ENCODE data around the gene DHRS1. TPM values are rescaled to one million over a fixed set of nuclear protein-coding genes. Genes with fewer than 3 reads are reported as not detected.

DHRS1 gene
- total RNA-seq, 1 donor from 2014 or later = 32.5 TPM

DNA sequence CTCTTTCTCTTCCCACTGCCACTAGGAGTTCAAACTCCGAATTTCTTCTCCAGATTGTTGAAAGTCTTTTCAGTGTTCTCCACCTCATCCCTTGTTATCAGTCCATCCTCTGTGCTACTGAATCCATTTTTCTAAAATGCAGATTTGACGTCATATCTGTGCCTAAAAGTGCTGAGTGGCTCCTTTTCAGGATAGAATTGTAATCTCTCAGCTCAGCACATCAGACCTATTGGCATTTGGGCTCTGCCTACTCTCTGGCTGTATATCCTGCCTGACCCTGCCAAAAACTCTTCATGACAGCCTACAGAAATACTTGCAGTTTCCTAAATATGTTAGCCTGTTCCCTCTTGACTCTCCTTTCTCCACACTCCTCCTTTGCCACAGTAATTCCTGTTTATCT is 27.1 kb downstream of the DHRS1 start:
- ATAC-seq (ENCODE audit: low read depth) = no peak
- Mint-ChIP-seq H3K9me3 (no peaks in the 10 kb centered on the region), H3K27ac (peak overlapping the region; percentile 96)

DNA sequence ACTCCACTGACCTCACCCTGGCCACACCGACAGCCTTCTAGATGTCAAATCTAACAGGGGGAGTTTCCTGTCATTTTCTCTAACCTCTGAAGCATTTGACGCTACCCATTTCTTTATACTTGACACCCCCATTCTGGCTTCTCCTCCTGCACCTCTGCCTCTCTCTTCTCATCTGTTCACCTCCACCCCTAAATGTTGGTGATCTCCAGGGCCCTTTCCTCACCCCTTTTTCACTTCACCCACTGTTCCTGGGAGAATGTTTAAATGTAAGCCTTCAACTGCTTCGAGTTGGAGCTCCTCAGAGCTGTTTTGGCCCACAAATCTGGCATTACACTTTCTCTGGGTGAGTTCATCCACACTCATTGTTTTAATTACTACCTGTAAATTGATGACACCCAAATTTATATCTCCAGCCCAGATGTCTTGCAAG is 27.7 kb downstream of the DHRS1 start:
- no peaks in the 10 kb centered on the region for H3K27me3 Mint-ChIP-seq
- H3K4me3 Mint-ChIP-seq = peak overlapping the region; percentile 90
- TF ChIP-seq, protein P1, sequence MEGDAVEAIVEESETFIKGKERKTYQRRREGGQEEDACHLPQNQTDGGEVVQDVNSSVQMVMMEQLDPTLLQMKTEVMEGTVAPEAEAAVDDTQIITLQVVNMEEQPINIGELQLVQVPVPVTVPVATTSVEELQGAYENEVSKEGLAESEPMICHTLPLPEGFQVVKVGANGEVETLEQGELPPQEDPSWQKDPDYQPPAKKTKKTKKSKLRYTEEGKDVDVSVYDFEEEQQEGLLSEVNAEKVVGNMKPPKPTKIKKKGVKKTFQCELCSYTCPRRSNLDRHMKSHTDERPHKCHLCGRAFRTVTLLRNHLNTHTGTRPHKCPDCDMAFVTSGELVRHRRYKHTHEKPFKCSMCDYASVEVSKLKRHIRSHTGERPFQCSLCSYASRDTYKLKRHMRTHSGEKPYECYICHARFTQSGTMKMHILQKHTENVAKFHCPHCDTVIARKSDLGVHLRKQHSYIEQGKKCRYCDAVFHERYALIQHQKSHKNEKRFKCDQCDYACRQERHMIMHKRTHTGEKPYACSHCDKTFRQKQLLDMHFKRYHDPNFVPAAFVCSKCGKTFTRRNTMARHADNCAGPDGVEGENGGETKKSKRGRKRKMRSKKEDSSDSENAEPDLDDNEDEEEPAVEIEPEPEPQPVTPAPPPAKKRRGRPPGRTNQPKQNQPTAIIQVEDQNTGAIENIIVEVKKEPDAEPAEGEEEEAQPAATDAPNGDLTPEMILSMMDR (IDR thresholded peaks at IDR 0.05) = no peak
- CTCF ChIA-PET = interaction anchor here (0.6 to 2.5 kb wide), 12 partner anchors 8 to 1143 kb away, joined by 3 to 30 read pairs (median 4); partner anchors contain the start of genes TINF2 and TM9SF1
- peak overlapping the region; percentile 96 for H3K27ac Mint-ChIP-seq
- peaks cover 62% of the 10 kb centered on the region for H3K4me1 Mint-ChIP-seq
- ATAC-seq (ENCODE audit: low read depth) (no peak), DNase-seq (no peak)
- no peaks in the 10 kb centered on the region for H3K9me3 Mint-ChIP-seq
- peaks cover 29% of the 10 kb centered on the region for H3K36me3 Mint-ChIP-seq (ENCODE audit: low read depth)
- POLR2A ChIA-PET = interaction anchor here (0.7 to 9.8 kb wide), 25 partner anchors 9 to 260 kb away, joined by 3 to 175 read pairs (median 7); partner anchors contain the start of genes CBLN3, CHMP4A, DHRS1 and GMPR2
- intact Hi-C loops (cut with micrococcal nuclease) = loop anchor here (1.0 to 5.0 kb wide), 10 partner anchors 7 to 158 kb away; partner anchors contain the start of genes DCAF11, GMPR2, MDP1 and NEDD8

More for the DNA sequence above, 27.1 kb downstream of the DHRS1 start:
- Mint-ChIP-seq H3K4me1 (peaks cover 68% of the 10 kb centered on the region), H3K36me3 (ENCODE audit: low read depth) (peaks cover 23% of the 10 kb centered on the region), H3K4me3 (peak overlapping the region; percentile 90), H3K27me3 (no peaks in the 10 kb centered on the region)
- CTCF ChIA-PET = interaction anchor here (0.6 to 2.5 kb wide), 5 partner anchors 25 to 1143 kb away, joined by 3 to 30 read pairs (median 5); partner anchors contain the start of gene TINF2
- intact Hi-C loops (cut with micrococcal nuclease) = loop anchor here (5.0 kb wide), 2 partner anchors 40 to 95 kb away; partner anchors contain the start of genes GMPR2, NEDD8 and NFATC4
- no peak for DNase-seq
- TF ChIP-seq, protein P1 (IDR thresholded peaks at IDR 0.05) = no peak
- POLR2A ChIA-PET = interaction anchor here (0.7 to 9.8 kb wide), 11 partner anchors 8 to 261 kb away, joined by 3 to 175 read pairs (median 18); partner anchors contain the start of genes CBLN3, CHMP4A, DHRS1 and IRF9

DNA sequence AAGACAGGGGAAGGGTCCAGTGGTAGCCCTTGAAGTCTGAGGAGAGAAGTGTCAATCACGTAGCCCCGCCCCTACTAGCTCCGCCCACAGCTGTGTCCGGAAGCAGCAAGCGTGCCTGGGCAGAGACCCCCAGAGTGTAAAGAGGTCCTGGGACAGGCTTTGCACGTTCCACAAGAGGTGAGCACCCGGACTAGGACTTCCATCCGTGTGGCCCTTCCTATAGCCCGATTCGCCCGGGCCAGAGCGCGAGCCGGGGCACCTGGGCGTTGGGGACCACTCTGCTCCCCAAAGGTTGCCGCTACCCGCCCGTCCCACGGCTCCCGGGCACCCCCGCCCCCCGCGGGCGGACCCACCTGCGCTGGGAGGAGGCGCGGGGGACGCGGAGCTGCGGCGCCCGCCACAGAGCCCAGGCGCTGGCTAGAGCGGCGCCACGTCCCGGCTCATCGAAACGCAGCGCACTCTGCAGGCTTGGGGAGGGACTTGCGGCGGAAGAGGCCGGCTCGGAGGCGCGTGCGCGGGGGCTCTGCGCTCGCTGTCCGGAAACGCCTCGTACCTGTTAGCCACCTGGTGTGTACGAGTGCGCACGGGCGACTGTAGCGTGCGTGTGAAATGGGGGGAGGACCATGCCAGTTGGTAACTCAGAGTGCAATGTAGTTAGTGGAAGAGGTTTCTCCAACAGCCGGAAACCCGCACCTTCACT is 28.3 kb downstream of the DHRS1 start, which contains the start of gene RABGGTA:
TSS of gene RABGGTA (minus strand) at position 464 of the 700 bp plus-strand sequence. CDS start 482 bp downstream, outside the sequence.
- ATAC-seq (ENCODE audit: low read depth) (peak; percentile 83), DNase-seq (peak; percentile 88)
- POLR2A ChIA-PET = interaction anchor here (0.6 to 9.8 kb wide), 29 partner anchors 9 to 176 kb away, joined by 3 to 175 read pairs (median 7); partner anchors contain the start of genes CBLN3, CHMP4A, DCAF11 and DHRS1
- H3K27ac Mint-ChIP-seq = peak within 1 kb of the TSS; percentile 96
- CTCF ChIA-PET = interaction anchor here (0.6 to 2.5 kb wide), 15 partner anchors 8 to 158 kb away, joined by 3 to 30 read pairs (median 4); partner anchors contain the start of genes CBLN3, DHRS1, KHNYN and MDP1
- H3K36me3 Mint-ChIP-seq (ENCODE audit: low read depth) = peaks cover 34% of the 10 kb centered on the region
- TF ChIP-seq, protein P1 (IDR thresholded peaks at IDR 0.05) = no peak
- H3K4me1 Mint-ChIP-seq = peaks cover 57% of the 10 kb centered on the region
- no peaks in the 10 kb centered on the region for H3K9me3 Mint-ChIP-seq
- peak within 1 kb of the TSS; percentile 90 for H3K4me3 Mint-ChIP-seq
- no peaks in the 10 kb centered on the region for H3K27me3 Mint-ChIP-seq
- intact Hi-C loops (cut with micrococcal nuclease) = loop anchor here (1.0 to 5.0 kb wide), 10 partner anchors 8 to 157 kb away; partner anchors contain the start of genes DCAF11, GMPR2, MDP1 and NEDD8

DNA sequence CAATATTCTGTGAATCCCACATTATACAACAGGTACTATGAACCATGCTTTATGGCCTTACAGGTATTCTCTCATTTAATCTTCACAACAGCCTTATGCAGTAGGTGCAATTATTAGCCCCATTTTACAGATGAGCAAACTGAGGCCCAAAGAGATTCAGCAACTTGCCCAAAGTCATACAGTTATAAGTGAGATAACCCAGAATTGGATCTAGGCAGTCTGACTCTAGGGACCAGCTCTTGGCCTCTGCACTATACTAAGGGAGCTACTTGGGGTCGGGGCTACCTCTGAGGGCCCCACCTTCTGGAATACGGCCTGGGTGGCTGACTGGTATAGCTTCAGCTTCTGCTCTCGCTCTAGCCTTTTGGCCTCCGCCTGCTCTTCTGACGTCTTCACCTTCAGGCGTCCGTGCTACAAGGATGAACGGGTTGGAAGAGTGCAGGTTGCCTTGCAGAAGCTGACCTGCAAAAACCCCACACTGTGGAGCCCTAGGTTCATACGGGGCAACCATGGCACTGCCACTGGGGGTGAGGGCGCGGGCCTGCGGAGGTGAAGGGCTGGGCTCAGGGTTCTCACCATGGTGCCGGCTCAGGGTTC is 28.9 kb downstream of the DHRS1 start:
- ATAC-seq (ENCODE audit: low read depth) (no peak), DNase-seq (no peak)
- intact Hi-C loops (cut with micrococcal nuclease) = loop anchor here (1.0 to 5.0 kb wide), 10 partner anchors 9 to 156 kb away; partner anchors contain the start of genes DCAF11, GMPR2, MDP1 and NEDD8
- peak overlapping the region; percentile 90 for H3K4me3 Mint-ChIP-seq
- H3K4me1 Mint-ChIP-seq = peaks cover 55% of the 10 kb centered on the region
- H3K9me3 Mint-ChIP-seq = no peaks in the 10 kb centered on the region
- peak overlapping the region; percentile 94 for H3K27ac Mint-ChIP-seq
- no peaks in the 10 kb centered on the region for H3K27me3 Mint-ChIP-seq
- POLR2A ChIA-PET = interaction anchor here (0.6 to 9.8 kb wide), 28 partner anchors 8 to 175 kb away, joined by 3 to 175 read pairs (median 7); partner anchors contain the start of genes CBLN3, CHMP4A, DCAF11 and DHRS1
- CTCF ChIA-PET = interaction anchor here (0.6 to 2.5 kb wide), 14 partner anchors 9 to 159 kb away, joined by 3 to 30 read pairs (median 4); partner anchors contain the start of genes CBLN3, DHRS1, KHNYN and MDP1
- peaks cover 40% of the 10 kb centered on the region for H3K36me3 Mint-ChIP-seq (ENCODE audit: low read depth)
- TF ChIP-seq, protein P1 (IDR thresholded peaks at IDR 0.05) = no peak

Data from activated B cell treated with CpG ODN at 0.5 μM for 24 hours (primary cell).